NB4 (cell line): ENCODE results near the gene NHS.

Experiments used
- POLR2A ChIP-seq: IDR thresholded peaks from 2 replicates; pipeline ENCODE4 v1.6.1; 2011; ENCODE audit warnings: mild to moderate bottlenecking; ENCODE audit not compliant: insufficient read length; ENCODE audit errors: extremely low read depth
- TF ChIP-seq, protein P1 (sequence below): IDR thresholded peaks from one replicate; pipeline ENCODE4 v1.5.1; 2012; ENCODE audit warnings: low read depth, low read length

DNA sequence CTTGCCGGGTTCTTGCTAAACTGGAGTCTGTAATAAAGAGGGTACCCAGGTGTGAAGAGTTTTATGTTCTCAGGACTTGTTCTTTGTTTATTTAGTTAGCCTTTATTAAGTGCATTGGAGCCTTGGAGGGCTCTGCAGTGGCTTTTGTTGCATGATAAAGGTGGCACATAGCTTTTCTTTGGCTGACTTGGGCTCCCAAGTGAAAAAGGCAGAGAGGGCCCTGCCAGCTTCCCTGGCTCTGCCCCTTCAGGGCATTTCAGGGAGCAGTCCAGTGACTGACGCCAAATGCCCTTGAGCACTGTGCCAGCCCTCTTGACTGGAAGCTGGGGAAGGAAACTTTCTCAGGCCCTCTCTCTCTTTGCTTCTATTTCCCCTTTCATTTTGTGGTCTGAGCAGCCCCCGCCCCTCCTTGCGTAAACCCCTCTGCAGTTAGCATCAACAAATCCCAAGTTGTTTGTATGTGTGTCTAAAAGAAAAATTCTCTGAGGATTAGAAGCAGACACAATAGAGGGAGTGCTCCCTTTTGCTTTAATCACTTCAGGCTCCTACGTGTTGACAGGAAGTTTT is 152.2 kb downstream of the NHS start:
- TF ChIP-seq, protein P1, sequence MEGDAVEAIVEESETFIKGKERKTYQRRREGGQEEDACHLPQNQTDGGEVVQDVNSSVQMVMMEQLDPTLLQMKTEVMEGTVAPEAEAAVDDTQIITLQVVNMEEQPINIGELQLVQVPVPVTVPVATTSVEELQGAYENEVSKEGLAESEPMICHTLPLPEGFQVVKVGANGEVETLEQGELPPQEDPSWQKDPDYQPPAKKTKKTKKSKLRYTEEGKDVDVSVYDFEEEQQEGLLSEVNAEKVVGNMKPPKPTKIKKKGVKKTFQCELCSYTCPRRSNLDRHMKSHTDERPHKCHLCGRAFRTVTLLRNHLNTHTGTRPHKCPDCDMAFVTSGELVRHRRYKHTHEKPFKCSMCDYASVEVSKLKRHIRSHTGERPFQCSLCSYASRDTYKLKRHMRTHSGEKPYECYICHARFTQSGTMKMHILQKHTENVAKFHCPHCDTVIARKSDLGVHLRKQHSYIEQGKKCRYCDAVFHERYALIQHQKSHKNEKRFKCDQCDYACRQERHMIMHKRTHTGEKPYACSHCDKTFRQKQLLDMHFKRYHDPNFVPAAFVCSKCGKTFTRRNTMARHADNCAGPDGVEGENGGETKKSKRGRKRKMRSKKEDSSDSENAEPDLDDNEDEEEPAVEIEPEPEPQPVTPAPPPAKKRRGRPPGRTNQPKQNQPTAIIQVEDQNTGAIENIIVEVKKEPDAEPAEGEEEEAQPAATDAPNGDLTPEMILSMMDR = no peak
- TF ChIP-seq POLR2A = no peak
